HepG2 (cell line): Measurements from ENCODE around the gene CCR9. TPM values are rescaled to one million over a fixed set of nuclear protein-coding genes. Genes with fewer than 3 reads are reported as not detected.
A peak's percentile ranks its signal among the peaks of the same experiment; 100 is the strongest.

Experiments used
- DR1 ChIP-seq: sonication (generic); formaldehyde crosslinking; IDR thresholded peaks from 2 replicates; pipeline ENCODE4 v1.8.0; 2021; ENCODE audit warnings: mild to moderate bottlenecking, missing genetic modification reagents, inconsistent platforms
- DRAP1 ChIP-seq: IDR thresholded peaks from 2 replicates; pipeline ENCODE4 v1.6.1; 2016; ENCODE audit warnings: missing genetic modification reagents, missing compliant biosample characterization
- E2F1 ChIP-seq: sonication (generic); formaldehyde crosslinking; IDR thresholded peaks from 2 replicates; pipeline ENCODE4 v1.5.0; 2020; ENCODE audit warnings: missing genetic modification reagents
- E2F2 ChIP-seq: sonication (generic); formaldehyde crosslinking; IDR thresholded peaks from 2 replicates; pipeline ENCODE4 v1.4.0; 2020; ENCODE audit warnings: missing genetic modification reagents, borderline replicate concordance
- FOXK1 ChIP-seq: sonication (generic); formaldehyde crosslinking; IDR thresholded peaks from 2 replicates; pipeline ENCODE4 v1.4.0; 2020; ENCODE audit warnings: low read depth, missing genetic modification reagents, borderline replicate concordance
- FUBP1 ChIP-seq: sonication (generic); formaldehyde crosslinking; IDR thresholded peaks from 2 replicates; pipeline ENCODE4 v1.5.1; 2020; ENCODE audit warnings: missing genetic modification reagents, mild to moderate bottlenecking, borderline replicate concordance
- GPN1 ChIP-seq: sonication (generic); formaldehyde crosslinking; IDR thresholded peaks from 2 replicates; pipeline ENCODE4 v1.5.1; 2020; ENCODE audit warnings: missing genetic modification reagents, borderline replicate concordance
- HMG20A ChIP-seq: IDR thresholded peaks from 2 replicates; pipeline ENCODE4 v1.6.1; 2016; ENCODE audit warnings: borderline replicate concordance
- HNF4G ChIP-seq, 2 experiments: sonication (generic) in 1 of 2; formaldehyde crosslinking in 1 of 2; IDR thresholded peaks; 2 replicates each; pipeline versions ENCODE4 v1.4.0 to v1.6.1; 2011 to 2020; ENCODE audit warnings: borderline replicate concordance in 2 of 2, low read depth in 2 of 2, mild to moderate bottlenecking in 2 of 2, low read length in 1 of 2, missing genetic modification reagents in 1 of 2, moderate library complexity in 1 of 2
- MLLT10 ChIP-seq: sonication (generic); formaldehyde crosslinking; IDR thresholded peaks from 2 replicates; pipeline ENCODE4 v1.4.0; 2020; ENCODE audit warnings: missing genetic modification reagents
- NFYC ChIP-seq: IDR thresholded peaks from 2 replicates; pipeline ENCODE4 v1.6.1; 2016; ENCODE audit warnings: missing genetic modification reagents, missing compliant biosample characterization
- NONO ChIP-seq, 2 experiments: fragments of 450-650 bp in 1 of 2; sonication (generic) in 1 of 2; formaldehyde crosslinking in 1 of 2; IDR thresholded peaks in 1 of 2; conservative IDR thresholded peaks in 1 of 2; 2 replicates each; pipeline versions ENCODE4 v1.6.1 to v1.8.0; 2017 to 2022; ENCODE audit warnings: mild to moderate bottlenecking in 1 of 2, missing genetic modification reagents in 1 of 2, moderate library complexity in 1 of 2
- POGZ ChIP-seq: sonication (generic); formaldehyde crosslinking; IDR thresholded peaks from 2 replicates; pipeline ENCODE4 v1.4.0; 2020; ENCODE audit warnings: mild to moderate bottlenecking, missing genetic modification reagents
- PRMT3 ChIP-seq: sonication (generic); formaldehyde crosslinking; IDR thresholded peaks from 2 replicates; pipeline ENCODE4 v1.8.1; 2022; ENCODE audit warnings: low read depth, mild to moderate bottlenecking, moderate library complexity, missing genetic modification reagents, borderline replicate concordance
- SAFB2 ChIP-seq: sonication (generic); formaldehyde crosslinking; IDR thresholded peaks from 2 replicates; pipeline ENCODE4 v1.5.1; 2020; ENCODE audit warnings: missing genetic modification reagents, low read depth, mild to moderate bottlenecking, borderline replicate concordance
- SATB2 ChIP-seq: sonication (generic); formaldehyde crosslinking; IDR thresholded peaks from 2 replicates; pipeline ENCODE4 v1.5.0; 2020; ENCODE audit warnings: missing genetic modification reagents
- SIN3B ChIP-seq: fragments of 150-350 bp; IDR thresholded peaks from 2 replicates; pipeline ENCODE4 v1.6.1; 2014; ENCODE audit warnings: low read length
- TP53 ChIP-seq: sonication (generic); formaldehyde crosslinking; conservative IDR thresholded peaks from 2 replicates; pipeline ENCODE4 v1.4.0; 2020; ENCODE audit warnings: missing genetic modification reagents
- ZNF101 ChIP-seq: sonication (generic); formaldehyde crosslinking; IDR thresholded peaks from 2 replicates; pipeline ENCODE4 v1.4.0; 2020; ENCODE audit warnings: mild to moderate bottlenecking, low read depth, missing genetic modification reagents, borderline replicate concordance
- ZNF235 ChIP-seq: sonication (generic); formaldehyde crosslinking; IDR thresholded peaks from 2 replicates; pipeline ENCODE4 v1.8.1; 2023; ENCODE audit warnings: mild to moderate bottlenecking, missing genetic modification reagents, borderline replicate concordance
- ZNF256 ChIP-seq: sonication (generic); formaldehyde crosslinking; conservative IDR thresholded peaks from 2 replicates; pipeline ENCODE4 v1.4.0; 2020; ENCODE audit warnings: missing genetic modification reagents
- ZNF263 ChIP-seq: sonication (generic); formaldehyde crosslinking; IDR thresholded peaks from 2 replicates; pipeline ENCODE4 v1.4.0; 2020; ENCODE audit warnings: missing genetic modification reagents
- ZNF354B ChIP-seq: sonication (generic); formaldehyde crosslinking; IDR thresholded peaks from 2 replicates; pipeline ENCODE4 v1.8.0; 2022; ENCODE audit warnings: mild to moderate bottlenecking, missing genetic modification reagents
- ZNF605 ChIP-seq: sonication (generic); formaldehyde crosslinking; IDR thresholded peaks from 2 replicates; pipeline ENCODE4 v1.8.0; 2022; ENCODE audit warnings: mild to moderate bottlenecking, missing genetic modification reagents
- ZNF776 ChIP-seq: sonication (generic); formaldehyde crosslinking; IDR thresholded peaks from 2 replicates; pipeline ENCODE4 v1.4.0; 2020; ENCODE audit warnings: mild to moderate bottlenecking, missing genetic modification reagents
- polyA plus RNA-seq, 8 experiments: library from polyadenylated mRNA; depleted of rRNA in 3 of 8; stranded (reverse) in 7 of 8; unstranded in 1 of 8; fragments of >200 nt; fragmentation: Illumina TruSeq in 4 of 8; extraction: Trizol in 4 of 8; gene quantifications; 2 replicates each; pipeline versions ENCODE4 v1.2.1 to v1.2.3, GENCODE V29; 2011 to 2016; ENCODE audit warnings: low read depth in 4 of 8, missing spikeins in 1 of 8, mixed read lengths in 1 of 8; ENCODE audit not compliant: insufficient read depth in 1 of 8
- total RNA-seq, 5 experiments: library from RNA; depleted of rRNA; stranded (reverse); fragments of >200 nt; fragmentation: Illumina TruSeq; extraction: Trizol; gene quantifications; 2 replicates each; pipeline ENCODE4 v1.2.3, GENCODE V29; 2016; ENCODE audit warnings: low read depth in 1 of 5

CCR9 gene
- total and polyA plus RNA-seq, 2 of the 13 experiments (the other 11 are each of a cell fraction or from before 2014, with no cell fraction given), result not detected

GRCh38 chr3:45841757-45842491, 44.4 kb upstream of the CCR9 start, which contains the start of gene LZTFL1 (continued):
- no peak; the same call in 1 of the 2 replicates for TF ChIP-seq E2F2 (CRISPR knock-in tag)
- peak; percentile 97; the same call in 1 of the 2 replicates for TF ChIP-seq FOXK1 (CRISPR knock-in tag)
- no peak for TF ChIP-seq ZNF101 (CRISPR knock-in tag)
- no peak for TF ChIP-seq GPN1 (CRISPR knock-in tag)
- no peak for TF ChIP-seq NONO (IDR thresholded peaks at IDR 0.05)
- TF ChIP-seq NONO (CRISPR knock-in tag; conservative IDR thresholded peaks at IDR 0.05), result peak; percentile 69; the same call in 1 of the 2 replicates
- no peak for TF ChIP-seq ZNF256
- no peak for TF ChIP-seq E2F1 (CRISPR knock-in tag)
- no peak for TF ChIP-seq HMG20A (CRISPR knock-in tag)
- no peak; the same call in 1 of the 2 replicates for TF ChIP-seq DRAP1 (CRISPR knock-in tag)
- no peak for TF ChIP-seq SAFB2 (CRISPR knock-in tag)
- TF ChIP-seq TP53 (CRISPR knock-in tag), result 0 out of 2 replicates have a peak, but pooled peaks have one; percentile 77
- no peak for TF ChIP-seq FUBP1 (CRISPR knock-in tag)
- TF ChIP-seq HNF4G (IDR thresholded peaks at IDR 0.05; ENCODE audit: borderline replicate concordance, low read depth, low read length), result no peak
- TF ChIP-seq HNF4G (CRISPR knock-in tag; IDR thresholded peaks at IDR 0.05; ENCODE audit: borderline replicate concordance, low read depth), result no peak
- peak; percentile 98 for TF ChIP-seq POGZ (CRISPR knock-in tag)
- no peak for TF ChIP-seq ZNF354B (CRISPR knock-in tag)
- peak; percentile 99 for TF ChIP-seq NFYC (CRISPR knock-in tag)
- no peak for TF ChIP-seq ZNF263 (CRISPR knock-in tag)
- no peak for TF ChIP-seq PRMT3 (CRISPR knock-in tag)
- peak; percentile 37; the same call in 1 of the 2 replicates for TF ChIP-seq DR1 (CRISPR knock-in tag)
- no peak for TF ChIP-seq MLLT10 (CRISPR knock-in tag)
- TF ChIP-seq ZNF235 (CRISPR knock-in tag), result no peak
- no peak for TF ChIP-seq SATB2
- no peak for TF ChIP-seq SIN3B
- peak; percentile 39; the same call in 1 of the 2 replicates for TF ChIP-seq ZNF605
- peak; percentile 59; the same call in 1 of the 2 replicates for TF ChIP-seq ZNF776 (CRISPR knock-in tag)
